ENCODE measurements around the gene PRMT2.

PRMT2 gene

DNA sequence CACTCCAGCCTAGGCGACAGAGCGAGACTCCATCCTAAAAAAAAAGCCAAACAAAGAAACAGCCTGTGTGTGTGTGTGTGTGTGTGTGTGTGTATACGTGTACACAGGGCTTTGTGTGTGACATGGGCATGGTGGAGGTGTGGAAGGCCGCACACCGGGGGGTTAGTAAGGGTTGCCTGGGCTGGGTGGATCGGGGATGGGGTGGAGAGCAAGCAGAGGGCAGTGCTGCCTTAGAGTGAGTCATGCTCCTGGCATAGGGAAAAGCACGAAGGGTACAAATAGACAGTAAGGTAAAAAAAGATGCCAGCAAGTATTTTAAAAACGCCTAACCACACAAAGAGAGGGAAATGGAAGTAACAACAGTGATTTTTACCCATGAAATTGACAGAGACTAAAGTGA lies 6.2 kb downstream of the PRMT2 start:
- DNase-seq (ENCODE audit: low read depth in 3 of 3, low spot score in 1 of 3), result no peak

DNA sequence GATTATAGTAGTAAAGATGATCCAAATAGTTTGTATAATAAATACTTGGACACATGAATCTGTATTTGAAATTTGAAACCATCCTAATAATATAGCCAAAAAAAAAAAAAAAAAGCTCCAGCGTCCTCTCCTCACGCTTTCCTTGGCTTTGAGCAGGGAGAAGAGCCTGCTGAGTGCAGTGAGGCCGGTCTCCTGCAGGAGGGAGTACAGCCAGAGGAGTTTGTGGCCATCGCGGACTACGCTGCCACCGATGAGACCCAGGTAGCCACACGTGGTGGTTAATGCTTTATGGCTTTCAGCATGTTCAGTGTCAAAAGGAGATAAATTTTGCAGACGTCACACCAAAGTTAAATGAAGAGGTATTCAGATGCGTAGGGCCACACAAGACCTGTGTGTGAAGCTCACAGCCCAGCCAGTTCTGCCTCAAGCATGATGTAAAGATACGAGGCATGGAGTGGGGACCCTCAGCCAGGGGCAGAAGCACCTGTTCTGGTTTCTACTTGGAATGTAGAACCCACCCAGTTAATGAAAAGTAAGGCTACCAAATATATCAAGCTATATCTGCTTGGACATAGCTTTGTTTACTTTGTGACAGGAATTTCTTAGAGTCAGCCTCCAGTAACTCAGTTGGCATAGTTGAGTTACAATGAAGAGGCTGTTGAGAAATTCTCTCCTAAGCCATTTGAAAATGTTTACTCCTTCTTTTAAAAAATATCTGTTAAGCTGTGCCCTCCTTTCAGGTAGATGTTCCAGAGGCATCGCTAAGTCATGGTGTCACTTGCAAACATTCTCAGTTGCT lies 8.1 kb downstream of the PRMT2 start:
- DNase-seq (ENCODE audit: low read depth in 3 of 3, low spot score in 1 of 3), result no peak

DNA sequence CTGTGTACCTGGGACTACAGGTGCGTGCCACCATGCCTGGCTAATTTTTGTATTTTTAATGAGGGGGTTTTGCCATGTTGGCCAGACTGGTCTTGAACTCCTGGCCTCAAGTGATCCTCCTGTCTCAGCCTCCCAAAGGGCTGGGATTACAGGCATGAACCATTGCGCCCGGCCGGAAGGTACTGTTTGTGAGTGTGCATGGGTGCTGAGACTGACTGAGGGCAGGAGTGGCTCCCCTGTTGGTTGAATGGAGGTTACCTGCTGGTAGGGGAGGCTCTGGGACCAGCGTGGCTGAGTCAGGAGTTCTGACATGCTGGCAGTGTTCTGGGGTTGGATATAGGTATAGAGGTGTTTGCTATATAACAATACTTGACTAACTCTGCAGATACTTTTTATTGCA lies 10.4 kb downstream of the PRMT2 start:
- no peak for DNase-seq (ENCODE audit: low read depth in 3 of 3, low spot score in 1 of 3)

DNA sequence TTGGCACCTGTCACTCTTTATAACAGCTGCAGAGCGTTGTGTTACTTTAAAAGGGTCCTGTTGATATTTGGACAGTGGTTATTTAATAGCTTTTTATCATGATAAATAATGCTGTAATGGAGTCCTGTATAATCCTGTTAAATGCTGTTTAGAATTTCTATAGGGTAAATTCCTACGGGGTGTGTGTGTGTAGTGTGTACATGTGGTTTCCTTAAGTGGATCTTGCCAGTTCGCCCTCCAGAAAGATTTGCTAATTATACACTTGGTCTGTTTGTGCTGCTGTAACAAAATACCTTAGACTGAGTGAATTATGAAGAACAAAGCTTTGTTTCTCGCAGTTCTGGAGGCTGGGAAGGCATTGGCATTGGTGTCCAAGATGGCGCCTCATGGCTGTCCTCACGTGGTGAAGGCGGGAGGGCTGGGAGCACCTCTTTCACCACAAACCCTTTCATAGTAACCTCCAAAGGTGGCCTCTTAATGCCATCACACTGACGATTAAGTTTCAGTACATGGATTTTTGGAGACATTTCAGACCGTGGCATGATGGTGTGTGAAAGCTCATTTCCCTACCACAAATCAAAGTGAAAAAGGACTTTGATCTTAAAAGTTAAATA lies 11.2 kb downstream of the PRMT2 start:
- no peak for DNase-seq (ENCODE audit: low read depth in 3 of 3, low spot score in 1 of 3)

DNA sequence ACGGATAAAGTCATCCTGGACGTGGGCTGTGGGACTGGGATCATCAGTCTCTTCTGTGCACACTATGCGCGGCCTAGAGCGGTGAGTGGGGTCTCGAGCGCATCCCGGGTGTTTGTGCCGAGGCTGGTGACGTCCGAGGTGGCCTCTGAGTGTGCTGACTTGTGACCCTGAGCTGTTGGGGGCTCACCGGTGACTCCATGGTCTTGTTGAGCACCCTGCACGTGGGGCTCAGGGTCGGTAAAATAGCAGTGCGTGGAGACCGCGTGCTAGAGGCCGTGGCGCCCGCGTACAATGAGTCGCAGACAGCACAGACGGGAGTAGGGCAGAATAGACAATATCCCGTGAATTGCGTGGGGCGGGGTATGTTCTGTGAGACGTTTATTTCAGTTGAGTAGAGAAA lies 13.1 kb downstream of the PRMT2 start:
- DNase-seq (ENCODE audit: low read depth in 3 of 3, low spot score in 1 of 3), result no peak

DNA sequence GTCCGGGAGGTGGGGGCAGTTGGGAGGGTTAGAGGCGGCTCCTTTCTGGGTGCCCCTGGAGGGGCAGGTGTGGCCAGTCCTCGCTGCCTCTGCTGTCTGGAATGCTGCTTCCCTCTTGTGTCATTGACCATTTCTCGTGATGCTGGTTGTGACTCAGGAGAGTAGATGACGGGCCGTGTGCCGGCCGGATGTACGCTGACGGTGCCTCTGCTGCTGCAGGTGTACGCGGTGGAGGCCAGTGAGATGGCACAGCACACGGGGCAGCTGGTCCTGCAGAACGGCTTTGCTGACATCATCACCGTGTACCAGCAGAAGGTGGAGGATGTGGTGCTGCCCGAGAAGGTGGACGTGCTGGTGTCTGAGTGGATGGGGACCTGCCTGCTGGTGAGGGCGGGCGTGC lies 13.9 kb downstream of the PRMT2 start:
- no peak for DNase-seq (ENCODE audit: low read depth in 3 of 3, low spot score in 1 of 3)

DNA sequence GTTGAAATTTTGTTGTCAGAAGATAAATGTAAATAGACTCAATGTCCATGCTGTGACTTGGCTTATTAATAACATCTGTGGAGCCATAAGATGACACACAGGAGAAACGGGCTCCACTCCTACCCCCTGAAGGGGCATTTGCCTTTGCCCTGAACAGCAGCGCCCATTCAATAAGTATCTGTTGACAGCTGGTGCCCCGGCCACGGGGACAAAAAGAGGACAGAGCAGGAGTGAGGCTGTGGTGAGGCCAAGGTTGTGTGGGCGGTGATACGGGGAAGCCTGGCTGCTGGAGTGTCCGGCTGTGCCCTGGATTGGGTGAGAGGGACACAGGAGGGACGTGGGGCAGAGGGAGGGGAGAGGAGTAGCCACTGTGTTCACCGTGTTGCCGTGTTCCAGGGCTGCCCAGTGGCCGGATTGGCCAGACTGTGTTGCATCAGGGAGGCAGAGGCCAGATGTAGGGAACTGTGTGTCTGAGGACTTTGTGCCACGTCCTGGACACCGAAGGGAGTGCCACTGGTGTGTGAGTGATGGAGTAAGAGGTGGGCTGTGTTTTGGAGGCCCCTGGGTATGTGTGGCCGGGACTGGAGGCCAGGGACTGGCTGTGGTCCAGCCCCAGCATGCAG lies 15.1 kb downstream of the PRMT2 start:
- DNase-seq (ENCODE audit: low read depth in 3 of 3, low spot score in 1 of 3), result no peak

DNA sequence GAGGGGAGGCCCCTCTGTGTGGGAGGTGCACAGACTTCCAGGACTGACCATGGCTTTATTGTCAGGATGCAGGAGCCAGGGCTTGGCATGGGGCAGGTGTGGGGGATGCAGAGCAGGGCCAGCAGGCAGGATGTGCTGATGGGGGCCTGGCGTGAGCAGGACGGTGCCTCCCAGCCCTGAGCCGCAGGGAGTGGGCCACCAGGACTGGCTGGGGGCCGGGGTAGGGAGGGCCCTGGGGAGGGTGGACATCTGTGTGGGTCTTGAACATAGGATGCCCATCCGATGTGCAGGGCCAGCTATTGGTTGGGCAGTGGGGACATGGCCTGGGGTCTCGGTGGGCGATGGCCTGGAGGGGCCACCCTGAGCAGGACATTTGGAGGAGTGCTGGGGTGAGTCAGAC lies 15.6 kb downstream of the PRMT2 start:
- no peak for DNase-seq (ENCODE audit: low read depth in 3 of 3, low spot score in 1 of 3)

DNA sequence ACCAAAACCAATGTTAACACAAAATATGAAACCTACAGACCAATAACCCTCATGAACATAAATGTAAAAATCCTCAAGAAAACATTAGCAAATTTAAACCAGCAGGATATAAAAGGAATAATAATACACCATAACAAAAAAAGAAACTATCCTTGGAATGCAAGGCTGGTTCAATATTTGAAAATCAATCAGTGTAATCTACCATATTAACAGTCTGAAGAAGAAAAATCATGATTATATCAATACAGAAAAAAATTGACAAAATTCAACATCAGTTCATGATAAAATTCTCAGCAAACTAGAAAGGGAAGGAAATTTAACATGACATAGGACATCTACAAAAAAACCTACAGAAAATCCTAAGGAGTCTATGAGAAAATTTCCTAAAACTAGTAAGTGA lies 19.8 kb downstream of the PRMT2 start:
- no peak for DNase-seq (ENCODE audit: low read depth in 3 of 3, low spot score in 1 of 3)

DNA sequence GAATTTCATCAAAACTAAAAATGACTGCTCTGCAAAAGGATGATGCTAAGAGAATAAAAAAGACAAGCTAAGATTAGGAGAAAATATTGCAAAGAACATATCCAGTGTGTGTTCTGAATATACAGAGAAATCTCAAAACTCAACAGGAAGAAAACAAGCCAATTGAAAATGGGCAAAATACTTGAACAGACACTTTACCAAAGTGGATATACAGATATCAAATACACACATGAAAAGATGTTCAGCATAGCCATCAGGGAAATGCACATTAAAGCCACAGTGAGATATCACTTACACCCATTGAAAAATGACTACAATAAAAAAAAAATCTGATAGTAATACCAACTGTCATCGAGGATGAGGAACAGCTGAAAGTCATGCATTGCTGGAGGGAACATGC lies 21.3 kb downstream of the PRMT2 start:
- no peak for DNase-seq (ENCODE audit: low read depth in 3 of 3, low spot score in 1 of 3)

DNA sequence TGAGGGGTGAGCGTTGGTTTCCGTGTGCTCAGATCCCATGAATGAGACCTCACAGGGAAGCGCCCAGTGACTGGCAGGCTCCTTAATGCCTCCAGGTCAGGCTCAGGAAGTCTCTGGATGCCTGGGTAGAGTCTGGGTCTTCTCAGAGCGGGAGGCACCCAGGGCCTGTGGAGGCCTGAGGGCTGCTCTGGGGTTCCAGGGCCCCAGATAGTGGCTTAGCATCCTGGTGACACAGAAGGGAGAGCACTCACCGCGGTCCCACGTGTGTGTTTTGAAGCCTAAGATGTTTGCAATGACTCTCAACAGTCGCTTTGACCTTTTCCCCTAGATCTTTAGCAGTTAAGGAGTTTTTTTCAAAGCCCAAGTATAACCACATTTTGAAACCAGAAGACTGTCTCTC lies 25.0 kb downstream of the PRMT2 start:
- DNase-seq (ENCODE audit: low read depth in 3 of 3, low spot score in 1 of 3), result no peak

DNA sequence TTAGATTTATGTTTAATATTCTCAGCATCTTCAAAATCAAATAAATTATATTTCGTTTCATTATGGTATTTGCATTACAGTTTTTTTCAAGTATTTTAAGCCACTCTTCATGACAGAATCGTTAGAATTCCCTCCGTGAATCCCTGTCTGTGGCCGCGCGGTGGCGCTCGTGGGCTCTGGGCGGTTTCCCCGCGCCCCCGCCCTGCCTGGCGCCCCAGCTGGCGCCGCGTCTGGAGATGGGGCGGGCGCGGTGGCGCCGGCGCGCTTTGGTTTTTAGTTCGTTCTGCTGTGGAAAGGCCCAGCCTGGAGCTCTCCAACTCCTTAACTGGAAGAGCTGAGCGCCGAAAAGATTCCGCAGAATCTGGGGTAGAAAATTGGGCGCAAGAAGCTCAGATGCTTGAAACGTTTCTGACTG lies 25.7 kb downstream of the PRMT2 start:
- peak in 1 of 3 donors; percentile 28 for DNase-seq (ENCODE audit: low read depth in 3 of 3, low spot score in 1 of 3)

DNA sequence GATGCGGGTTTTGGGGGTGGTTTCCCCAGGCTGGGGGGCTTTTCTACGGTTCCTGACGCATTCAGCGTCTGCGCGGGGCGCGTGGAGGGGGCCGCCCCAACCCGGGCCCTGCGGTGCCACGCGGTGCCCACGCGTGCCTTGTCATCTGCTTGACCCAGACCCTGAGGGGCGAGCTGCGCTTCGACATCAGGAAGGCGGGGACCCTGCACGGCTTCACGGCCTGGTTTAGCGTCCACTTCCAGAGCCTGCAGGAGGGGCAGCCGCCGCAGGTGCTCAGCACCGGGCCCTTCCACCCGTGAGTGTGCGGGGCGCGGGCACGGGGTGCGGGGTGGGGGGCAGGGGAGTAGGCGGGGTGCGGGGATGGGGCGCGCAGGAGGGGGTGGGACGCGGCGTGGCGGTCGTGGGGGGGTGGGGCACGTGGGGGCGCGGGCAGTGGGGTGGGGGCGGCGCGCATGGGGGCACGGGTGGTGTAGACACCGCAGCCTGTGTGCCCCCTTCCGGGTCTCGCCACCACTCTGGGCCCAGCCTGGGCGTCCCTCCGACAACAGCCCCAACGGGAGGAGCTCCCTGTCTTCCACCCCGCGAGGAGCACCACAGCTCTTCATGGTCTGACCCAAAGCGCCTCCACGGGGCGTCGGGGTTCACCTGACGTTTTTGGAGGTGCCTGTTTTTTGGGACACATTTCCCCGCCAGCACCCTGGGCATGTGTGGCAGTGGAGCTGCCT lies 26.3 kb downstream of the PRMT2 start:
- no peak for DNase-seq (ENCODE audit: low read depth in 3 of 3, low spot score in 1 of 3)

DNA sequence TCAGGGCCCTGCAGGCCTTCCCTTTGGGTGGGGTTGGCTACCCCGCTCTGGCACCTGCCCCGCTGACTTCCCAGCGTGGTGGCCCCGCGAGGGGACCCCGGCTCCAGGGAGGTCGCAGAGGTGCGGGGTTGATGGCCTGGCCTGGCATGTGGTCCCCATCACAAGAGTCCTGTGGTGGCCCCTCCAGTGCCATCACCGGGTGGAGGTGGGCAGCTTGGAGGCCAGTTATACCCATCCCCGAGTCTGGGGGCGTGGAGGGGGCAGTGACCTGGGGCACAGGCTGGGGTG lies 26.8 kb downstream of the PRMT2 start:
- DNase-seq (ENCODE audit: low read depth in 3 of 3, low spot score in 1 of 3), result no peak

DNA sequence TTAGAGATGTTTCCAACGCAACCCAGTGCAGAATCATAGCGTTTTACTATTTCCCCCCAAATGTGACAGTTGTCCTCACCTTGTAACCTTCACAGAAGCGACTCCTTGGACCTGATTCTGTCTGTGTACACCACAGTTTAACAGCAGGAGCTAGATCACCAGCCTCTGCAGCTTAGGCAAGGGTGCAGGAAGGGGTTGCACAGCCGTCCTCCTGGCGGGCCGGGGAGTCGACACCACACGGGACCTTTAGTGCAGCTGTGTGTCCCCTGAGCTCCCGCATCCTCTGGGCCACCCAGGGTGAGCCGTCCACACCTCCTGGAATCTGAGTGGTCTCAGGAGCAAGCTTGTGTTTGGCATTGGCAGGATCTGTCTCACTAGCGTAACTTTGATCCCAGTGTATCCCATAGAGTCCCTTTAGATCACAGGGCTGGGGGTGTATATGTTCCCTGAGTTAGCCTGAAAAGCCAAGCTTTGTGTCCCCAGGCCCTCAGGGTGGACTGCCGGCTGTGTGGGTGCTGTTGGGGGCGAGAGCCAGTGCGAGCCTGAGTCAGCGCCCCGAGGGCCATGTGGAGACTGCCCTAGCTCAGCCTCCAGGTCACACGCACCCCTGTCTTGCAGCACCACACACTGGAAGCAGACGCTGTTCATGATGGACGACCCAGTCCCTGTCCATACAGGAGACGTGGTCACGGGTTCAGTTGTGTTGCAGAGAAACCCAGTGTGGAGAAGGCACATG lies 27.5 kb downstream of the PRMT2 start:
- no peak for DNase-seq (ENCODE audit: low read depth in 3 of 3, low spot score in 1 of 3)

DNA sequence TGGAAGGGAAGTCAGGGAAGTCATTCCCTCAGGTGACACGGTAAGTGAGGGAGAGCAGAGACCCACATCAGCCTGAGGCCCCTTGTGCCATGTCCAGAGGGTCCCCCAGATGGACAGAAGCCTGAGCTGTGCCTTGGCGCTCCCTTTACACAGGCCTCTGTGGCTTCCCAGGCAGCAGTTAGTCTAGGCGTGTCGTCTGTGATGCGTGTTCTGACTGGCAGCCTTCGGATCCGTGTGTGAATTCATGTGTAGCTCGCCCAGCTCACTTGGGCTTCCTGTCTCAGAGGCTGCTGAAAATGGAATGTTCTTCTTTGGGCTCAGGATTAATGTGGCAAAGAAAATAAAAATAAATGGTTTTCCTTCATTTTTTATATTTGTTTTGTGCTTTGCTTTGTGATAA lies 28.3 kb downstream of the PRMT2 start:
- DNase-seq (ENCODE audit: low read depth in 3 of 3, low spot score in 1 of 3), result no peak

DNA sequence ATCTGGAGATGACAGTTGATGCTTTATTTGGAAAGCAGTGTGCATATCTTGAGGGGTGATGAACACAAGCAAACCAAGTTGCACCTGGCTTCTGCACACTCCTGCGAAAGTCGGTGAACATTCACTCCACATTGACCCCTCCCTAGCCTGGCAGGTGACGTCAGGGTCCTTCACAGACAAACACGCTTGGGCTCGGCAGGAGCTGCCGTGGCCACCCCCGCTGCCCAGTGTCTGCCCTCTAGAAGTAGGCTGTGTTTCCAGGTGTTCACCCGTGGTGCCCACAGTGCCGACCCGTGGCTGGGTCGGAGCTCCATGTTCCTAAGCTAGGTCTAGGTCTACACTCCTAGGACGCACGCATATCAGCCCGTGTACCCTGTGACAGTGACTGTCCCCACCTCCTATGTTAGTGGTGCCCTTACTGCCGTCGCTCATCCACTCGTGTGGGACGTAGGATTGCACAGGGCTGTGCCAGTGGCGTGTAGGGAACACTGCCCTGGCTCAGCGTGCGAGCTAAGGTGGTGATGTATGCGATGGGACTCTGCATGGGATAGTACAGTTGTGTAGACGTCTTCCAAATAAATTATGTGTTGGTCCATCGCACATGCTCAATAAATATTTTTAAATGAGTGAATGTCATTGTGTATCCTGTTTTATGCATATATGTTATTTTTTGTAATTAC lies 29.0 kb downstream of the PRMT2 start:
- DNase-seq (ENCODE audit: low read depth in 3 of 3, low spot score in 1 of 3), result no peak

DNA sequence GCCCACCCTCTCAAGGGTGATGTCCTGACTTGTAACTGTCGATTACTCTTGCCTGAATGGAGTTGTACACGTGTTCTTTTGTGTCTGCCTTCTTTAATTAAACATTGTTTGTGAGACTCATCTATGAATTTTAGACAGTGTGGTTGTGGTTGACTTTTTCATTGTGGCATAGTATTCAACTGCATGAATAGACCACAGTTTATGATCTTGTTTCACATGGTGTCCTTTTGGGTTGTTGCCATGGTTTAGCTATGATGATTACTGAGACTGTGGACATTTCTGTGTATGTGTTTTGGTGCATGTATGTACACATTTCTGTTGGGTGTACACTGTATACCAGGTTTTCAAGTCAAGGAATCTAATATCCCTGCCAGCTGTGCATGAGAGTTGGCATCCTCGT lies 30.1 kb downstream of the PRMT2 start:
- DNase-seq (ENCODE audit: low read depth in 3 of 3, low spot score in 1 of 3), result no peak

DNA sequence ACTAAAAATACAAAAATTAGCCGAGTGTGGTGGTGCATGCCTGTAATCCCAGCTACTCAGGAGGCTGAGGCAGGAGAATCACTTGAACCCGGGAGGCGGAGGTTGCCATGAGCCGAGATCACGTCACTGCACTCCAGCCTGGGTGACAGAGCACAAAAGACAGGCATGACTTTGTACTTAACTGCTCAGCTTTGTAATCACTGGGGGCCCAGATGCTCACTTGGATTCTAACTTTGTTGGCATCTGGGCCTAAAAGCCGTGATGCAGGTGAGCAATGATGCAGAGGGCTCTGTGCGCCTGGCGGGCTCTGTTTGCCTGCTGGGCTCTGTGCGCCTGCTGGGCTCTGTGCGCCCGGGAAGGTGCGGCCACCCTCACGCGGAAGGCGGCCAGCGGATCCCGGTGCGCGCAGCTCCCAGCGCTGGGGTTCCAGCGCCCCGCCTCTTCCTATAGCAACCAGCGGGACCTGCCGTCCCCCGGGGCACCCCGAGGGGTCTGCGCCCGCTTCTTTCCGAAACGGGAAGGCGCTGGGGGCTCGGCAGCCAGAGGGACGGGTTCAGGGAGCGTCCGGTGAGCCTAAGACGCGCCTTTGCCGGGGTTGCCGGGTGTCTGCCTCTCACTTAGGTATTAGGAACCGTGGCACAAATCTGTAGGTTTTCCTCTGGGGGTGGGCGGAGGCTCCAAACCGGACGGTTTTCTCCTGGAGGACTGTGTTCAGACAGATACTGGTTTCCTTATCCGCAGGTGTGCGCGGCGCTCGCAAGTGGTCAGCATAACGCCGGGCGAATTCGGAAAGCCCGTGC lies 31.7 kb downstream of the PRMT2 start:
- no peak for DNase-seq (ENCODE audit: low read depth in 3 of 3, low spot score in 1 of 3)

DNA sequence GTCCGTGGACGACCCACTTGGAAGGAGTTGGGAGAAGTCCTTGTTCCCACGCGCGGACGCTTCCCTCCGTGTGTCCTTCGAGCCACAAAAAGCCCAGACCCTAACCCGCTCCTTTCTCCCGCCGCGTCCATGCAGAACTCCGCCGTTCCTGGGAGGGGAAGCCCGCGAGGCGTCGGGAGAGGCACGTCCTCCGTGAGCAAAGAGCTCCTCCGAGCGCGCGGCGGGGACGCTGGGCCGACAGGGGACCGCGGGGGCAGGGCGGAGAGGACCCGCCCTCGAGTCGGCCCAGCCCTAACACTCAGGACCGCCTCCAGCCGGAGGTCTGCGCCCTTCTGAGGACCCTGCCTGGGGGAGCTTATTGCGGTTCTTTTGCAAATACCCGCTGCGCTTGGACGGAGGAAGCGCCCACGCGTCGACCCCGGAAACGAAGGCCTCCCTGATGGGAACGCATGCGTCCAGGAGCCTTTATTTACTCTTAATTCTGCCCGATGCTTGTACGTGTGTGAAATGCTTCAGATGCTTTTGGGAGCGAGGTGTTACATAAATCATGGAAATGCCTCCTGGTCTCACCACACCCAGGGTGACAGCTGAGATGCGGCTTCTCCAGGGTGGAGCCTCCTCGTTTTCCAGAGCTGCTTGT lies 32.4 kb downstream of the PRMT2 start:
- no peak for DNase-seq (ENCODE audit: low read depth in 3 of 3, low spot score in 1 of 3)
